IMR-90 (cell line): ENCODE results near the gene GRIK3. TPM values are rescaled to one million over a fixed set of nuclear protein-coding genes. Genes with fewer than 3 reads are reported as not detected.

ENCODE experiments used
- ATAC-seq: fragments of 200-7000 bp; cut with Tn5 transposase; 2 replicates; pipeline ENCODE4 v1.9.1; 2020; ENCODE audit warnings: low read depth, mild to moderate bottlenecking, moderate library complexity
- BruUV-seq: library from RNA; stranded (reverse); fragments of 400-500 nt; replicated peaks from 2 replicates; lab custom pipeline; 2021; lab: Mats Ljungman, UMichigan
- CTCF ChIA-PET: fragments of 300-600 bp; formaldehyde crosslinking; extraction: SDS; loops from one replicate; lab custom pipeline; 2021; ENCODE audit warnings: antibody characterized with exemption; lab: Yijun Ruan, JAX
- POLR2A ChIA-PET: fragments of 300-600 bp; sonication (Branson Sonifier 250); formaldehyde crosslinking; loops from one replicate; lab custom pipeline; 2022; ENCODE audit warnings: antibody characterized with exemption; ENCODE audit not compliant: unreplicated experiment; lab: Charles Lee
- DNase-seq: peaks from one replicate; pipeline ENCODE4 v3.0.0; 2013
- H2AFZ ChIP-seq: replicated peaks from 2 replicates; pipeline ENCODE3; 2013; ENCODE audit warnings: low read length, mild to moderate bottlenecking; ENCODE audit not compliant: poor library complexity
- H2AK5ac ChIP-seq: 2 replicates; pipeline ENCODE4 v1.6.1; 2013; ENCODE audit warnings: low read depth, low read length, inconsistent platforms
- H2AK9ac ChIP-seq: replicated peaks from 2 replicates; pipeline ENCODE3; 2013; ENCODE audit warnings: mild to moderate bottlenecking, low read depth, low read length, moderate library complexity; ENCODE audit not compliant: poor library complexity
- H2BK120ac ChIP-seq: 2 replicates; pipeline ENCODE4 v1.6.1; 2013; ENCODE audit warnings: low read depth, low read length, inconsistent platforms
- H2BK15ac ChIP-seq: 3 replicates; pipeline ENCODE4 v1.6.1; 2013; ENCODE audit warnings: low read depth, low read length, inconsistent platforms
- H2BK20ac ChIP-seq: 2 replicates; pipeline ENCODE4 v1.6.1; 2013; ENCODE audit warnings: low read depth, mild to moderate bottlenecking, inconsistent platforms, low read length, moderate library complexity
- H2BK5ac ChIP-seq: 2 replicates; pipeline ENCODE4 v1.6.1; 2013; ENCODE audit warnings: mild to moderate bottlenecking, low read depth, low read length, inconsistent platforms; ENCODE audit not compliant: poor library complexity, severe bottlenecking
- H3K14ac ChIP-seq: replicated peaks from 2 replicates; pipeline ENCODE4 v1.6.1; 2013; ENCODE audit warnings: low read depth, low read length, inconsistent platforms
- H3K18ac ChIP-seq: 2 replicates; pipeline ENCODE4 v1.6.1; 2013; ENCODE audit warnings: low read depth, low read length, control low read depth
- H3K23ac ChIP-seq: 2 replicates; pipeline ENCODE4 v1.6.1; 2013; ENCODE audit warnings: low read depth, low read length, inconsistent platforms
- H3K27ac ChIP-seq: 2 replicates; pipeline ENCODE4 v1.5.1; 2013; ENCODE audit warnings: mild to moderate bottlenecking, control low read depth, low read length; ENCODE audit not compliant: insufficient read depth
- H3K27me3 ChIP-seq: 2 replicates; pipeline ENCODE4 v1.6.1; 2013; ENCODE audit warnings: low read length; ENCODE audit not compliant: control insufficient read depth, insufficient read depth
- H3K36me3 ChIP-seq: 2 replicates; pipeline ENCODE4 v1.6.1; 2013; ENCODE audit warnings: low read length, mixed read lengths; ENCODE audit not compliant: control insufficient read depth, insufficient read depth
- H3K4ac ChIP-seq: 2 replicates; pipeline ENCODE4 v1.6.1; 2013; ENCODE audit warnings: low read depth, low read length, inconsistent platforms
- H3K4me1 ChIP-seq: 2 replicates; pipeline ENCODE4 v1.6.1; 2013; ENCODE audit warnings: low read length, mixed read lengths; ENCODE audit not compliant: control insufficient read depth, insufficient read depth
- H3K4me2 ChIP-seq: 2 replicates; pipeline ENCODE4 v1.6.1; 2013; ENCODE audit warnings: low read depth, mild to moderate bottlenecking, control low read depth, low read length, moderate library complexity
- H3K4me3 ChIP-seq: 2 replicates; pipeline ENCODE4 v1.5.1; 2013; ENCODE audit warnings: low read depth, mild to moderate bottlenecking, control low read depth, low read length, moderate library complexity; ENCODE audit not compliant: insufficient read depth
- H3K56ac ChIP-seq: 2 replicates; pipeline ENCODE4 v1.6.1; 2013; ENCODE audit warnings: low read length, inconsistent platforms; ENCODE audit not compliant: insufficient read depth; ENCODE audit errors: extremely low read depth
- H3K79me1 ChIP-seq, 2 experiments: 2 replicates each; pipeline ENCODE4 v1.6.1; 2013; ENCODE audit warnings: low read length in 2 of 2, inconsistent platforms in 1 of 2, low read depth in 1 of 2
- H3K9ac ChIP-seq: 2 replicates; pipeline ENCODE4 v1.6.1; 2013; ENCODE audit warnings: low read depth, low read length, control low read depth
- H3K9me1 ChIP-seq: 2 replicates; pipeline ENCODE4 v1.6.1; 2013; ENCODE audit warnings: low read length, inconsistent platforms; ENCODE audit not compliant: insufficient read depth
- H3K9me3 ChIP-seq: 2 replicates; pipeline ENCODE4 v1.6.1; 2013; ENCODE audit warnings: low read length; ENCODE audit not compliant: control insufficient read depth, insufficient read depth
- H4K20me1 ChIP-seq: 2 replicates; pipeline ENCODE4 v1.6.1; 2013; ENCODE audit warnings: low read length, inconsistent platforms; ENCODE audit not compliant: insufficient read depth
- H4K5ac ChIP-seq: 2 replicates; pipeline ENCODE4 v1.6.1; 2013; ENCODE audit warnings: mild to moderate bottlenecking, low read depth, low read length, control low read depth
- H4K8ac ChIP-seq, 2 experiments: 2 replicates each; pipeline ENCODE4 v1.6.1; 2013; ENCODE audit warnings: low read depth in 2 of 2, low read length in 2 of 2, control low read depth in 1 of 2, inconsistent platforms in 1 of 2
- H4K91ac ChIP-seq: 2 replicates; pipeline ENCODE4 v1.6.1; 2013; ENCODE audit warnings: low read depth, low read length, inconsistent platforms; ENCODE audit not compliant: insufficient read depth
- BHLHE40 ChIP-seq: fragments of 150-350 bp; IDR thresholded peaks from 2 replicates; pipeline ENCODE4 v1.6.1; 2016; ENCODE audit warnings: mild to moderate bottlenecking, low read depth, low read length
- CEBPB ChIP-seq: IDR thresholded peaks from 2 replicates; pipeline ENCODE4 v1.6.1; 2012; ENCODE audit warnings: low read depth, low read length, improper control_type of control experiment
- CHD1 ChIP-seq: IDR thresholded peaks from 2 replicates; pipeline ENCODE4 v1.6.1; 2012; ENCODE audit warnings: low read depth, low read length, improper control_type of control experiment
- FOS ChIP-seq: fragments of 150-350 bp; IDR thresholded peaks from 2 replicates; pipeline ENCODE4 v1.6.1; 2016; ENCODE audit warnings: low read depth, low read length
- MAFK ChIP-seq: IDR thresholded peaks from 2 replicates; pipeline ENCODE4 v1.6.1; 2012; ENCODE audit warnings: low read depth, low read length, improper control_type of control experiment
- MAZ ChIP-seq: IDR thresholded peaks from 2 replicates; pipeline ENCODE4 v1.6.1; 2012; ENCODE audit warnings: low read depth, mild to moderate bottlenecking, low read length, improper control_type of control experiment, moderate library complexity, borderline replicate concordance
- MXI1 ChIP-seq: IDR thresholded peaks from 2 replicates; pipeline ENCODE4 v1.6.1; 2012; ENCODE audit warnings: low read depth, mild to moderate bottlenecking, low read length, moderate library complexity, borderline replicate concordance
- NFE2L2 ChIP-seq: fragments of 150-350 bp; IDR thresholded peaks from 2 replicates; pipeline ENCODE4 v1.6.1; 2016; ENCODE audit warnings: low read depth, mild to moderate bottlenecking, low read length
- POLR2A ChIP-seq: IDR thresholded peaks from 2 replicates; pipeline ENCODE4 v1.6.1; 2012; ENCODE audit warnings: mild to moderate bottlenecking, low read depth, low read length
- RAD21 ChIP-seq: IDR thresholded peaks from 2 replicates; pipeline ENCODE4 v1.6.1; 2012; ENCODE audit warnings: low read length, improper control_type of control experiment
- RCOR1 ChIP-seq: IDR thresholded peaks from 2 replicates; pipeline ENCODE4 v1.6.1; 2012; ENCODE audit warnings: mild to moderate bottlenecking, low read length, improper control_type of control experiment; ENCODE audit not compliant: insufficient replicate concordance
- RFX5 ChIP-seq: IDR thresholded peaks from 2 replicates; pipeline ENCODE4 v1.8.0; 2012; ENCODE audit warnings: low read depth, mild to moderate bottlenecking, low read length, moderate library complexity
- SMC3 ChIP-seq: fragments of 150-350 bp; IDR thresholded peaks from 2 replicates; pipeline ENCODE4 v1.6.1; 2016; ENCODE audit warnings: low read depth, mild to moderate bottlenecking, antibody characterized with exemption, low read length, moderate library complexity
- WGBS, 2 experiments: methylation state at CpG; one replicate each; pipeline versions ENCODE4 v1.1.5 to v1.1.7; 2013; ENCODE audit warnings: missing lambda C conversion rate in 2 of 2; ENCODE audit not compliant: insufficient read length in 1 of 2; ENCODE audit errors: extremely low coverage in 2 of 2; 5-methylcytosine and 5-hydroxymethylcytosine counted together
- dilution Hi-C: fragments of 300-500 bp; cut with HindIII; formaldehyde crosslinking; loops from one replicate; pipeline ENCODE4 v1.14.3; 2018; ENCODE audit warnings: low sequenced_read_pairs; ENCODE audit not compliant: unreplicated experiment
- in situ Hi-C: fragments of 300-500 bp; cut with MboI; formaldehyde crosslinking; loops from 3 replicates; pipeline ENCODE4 v1.14.3; 2019; ENCODE audit warnings: low sequenced_read_pairs, inconsistent platforms, mixed read lengths
- intact Hi-C: fragments of 100-400 bp; cut with micrococcal nuclease; formaldehyde crosslinking; loops from 2 replicates; pipeline ENCODE4 v1.10.0; 2022
- polyA plus RNA-seq, 3 experiments: library from polyadenylated mRNA; depleted of rRNA; stranded (reverse); fragments of >200 nt; gene quantifications; 2 replicates each; pipeline ENCODE4 v1.2.3, GENCODE V29; 2012; ENCODE audit warnings: low replicate concordance in 1 of 3
- total RNA-seq: library from RNA; depleted of rRNA; stranded (reverse); fragments of >200 nt; gene quantifications from 2 replicates; pipeline ENCODE4 v1.2.3, GENCODE V29; 2012
- TF ChIP-seq, protein P1 (sequence below): fragments of 150-350 bp; IDR thresholded peaks from 2 replicates; pipeline ENCODE4 v1.6.1; 2016; ENCODE audit warnings: low read depth, mild to moderate bottlenecking, low read length, moderate library complexity, borderline replicate concordance
- TF ChIP-seq, protein P2 (sequence below): conservative IDR thresholded peaks from 2 replicates; pipeline ENCODE4 v1.5.1; 2012; ENCODE audit warnings: mild to moderate bottlenecking, low read depth, low read length, improper control_type of control experiment
- TF ChIP-seq, protein P3 (sequence below): fragments of 150-350 bp; IDR thresholded peaks from 2 replicates; pipeline ENCODE4 v1.6.1; 2017; ENCODE audit warnings: mild to moderate bottlenecking, antibody characterized with exemption, low read length, low read depth

GRIK3 gene
- total and polyA plus RNA-seq, 2 of the 4 experiments (the other 2 are of a cell fraction), result not detected

DNA sequence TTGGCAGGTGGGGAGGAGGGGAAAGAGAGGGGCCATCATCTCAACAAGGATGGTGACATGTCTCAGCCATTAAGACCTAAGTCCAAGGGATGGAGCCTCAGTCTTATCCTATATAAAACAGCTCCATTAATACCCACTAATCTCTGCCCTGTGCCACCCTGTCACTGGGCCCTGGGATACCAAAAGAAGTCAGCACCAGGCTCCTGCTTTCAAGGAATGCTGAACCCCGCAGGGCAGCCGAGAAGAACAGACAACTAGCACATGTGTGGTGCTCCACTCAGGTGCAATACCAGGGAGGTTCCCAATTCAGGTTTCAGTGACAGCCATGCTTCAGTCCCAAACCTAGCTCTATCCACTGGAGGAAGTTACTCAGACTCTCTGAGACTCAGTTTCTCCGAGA lies 128.4 kb downstream of the GRIK3 start:
- no peak overlapping the region for H3K4me2 ChIP-seq
- intact Hi-C loops (no loop called here), dilution Hi-C loops (no loop called here), in situ Hi-C loops (no loop called here)
- no peak overlapping the region for H4K8ac ChIP-seq
- H3K27me3 ChIP-seq, result no peaks in the 10 kb centered on the region
- no peak overlapping the region for H2BK15ac ChIP-seq
- no peak overlapping the region for H2AK5ac ChIP-seq
- no peaks in the 10 kb centered on the region for H3K36me3 ChIP-seq
- no peak overlapping the region for H4K91ac ChIP-seq
- H3K4me3 ChIP-seq, result no peak overlapping the region
- H3K18ac ChIP-seq, result no peak overlapping the region
- H2BK20ac ChIP-seq, result no peak overlapping the region
- no CpG with 5 or more reads among the region's 3 CpGs for WGBS, 2 experiments
- H3K9ac ChIP-seq, result no peak overlapping the region
- no peak for DNase-seq
- ChIA-PET POLR2A (no interaction called here), CTCF (no interaction called here)
- no peak overlapping the region for H3K23ac ChIP-seq
- H4K5ac ChIP-seq, result no peak overlapping the region
- TF ChIP-seq POLR2A, result no peak
- TF ChIP-seq MAFK, result no peak
- TF ChIP-seq FOS, result no peak
- no peak for TF ChIP-seq RFX5
- TF ChIP-seq RAD21, result no peak
- no peak for TF ChIP-seq NFE2L2
- TF ChIP-seq SMC3, result no peak
- TF ChIP-seq RCOR1, result no peak
- TF ChIP-seq, protein P1, sequence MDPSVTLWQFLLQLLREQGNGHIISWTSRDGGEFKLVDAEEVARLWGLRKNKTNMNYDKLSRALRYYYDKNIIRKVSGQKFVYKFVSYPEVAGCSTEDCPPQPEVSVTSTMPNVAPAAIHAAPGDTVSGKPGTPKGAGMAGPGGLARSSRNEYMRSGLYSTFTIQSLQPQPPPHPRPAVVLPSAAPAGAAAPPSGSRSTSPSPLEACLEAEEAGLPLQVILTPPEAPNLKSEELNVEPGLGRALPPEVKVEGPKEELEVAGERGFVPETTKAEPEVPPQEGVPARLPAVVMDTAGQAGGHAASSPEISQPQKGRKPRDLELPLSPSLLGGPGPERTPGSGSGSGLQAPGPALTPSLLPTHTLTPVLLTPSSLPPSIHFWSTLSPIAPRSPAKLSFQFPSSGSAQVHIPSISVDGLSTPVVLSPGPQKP, result no peak
- no peak for TF ChIP-seq MXI1
- TF ChIP-seq, protein P2, sequence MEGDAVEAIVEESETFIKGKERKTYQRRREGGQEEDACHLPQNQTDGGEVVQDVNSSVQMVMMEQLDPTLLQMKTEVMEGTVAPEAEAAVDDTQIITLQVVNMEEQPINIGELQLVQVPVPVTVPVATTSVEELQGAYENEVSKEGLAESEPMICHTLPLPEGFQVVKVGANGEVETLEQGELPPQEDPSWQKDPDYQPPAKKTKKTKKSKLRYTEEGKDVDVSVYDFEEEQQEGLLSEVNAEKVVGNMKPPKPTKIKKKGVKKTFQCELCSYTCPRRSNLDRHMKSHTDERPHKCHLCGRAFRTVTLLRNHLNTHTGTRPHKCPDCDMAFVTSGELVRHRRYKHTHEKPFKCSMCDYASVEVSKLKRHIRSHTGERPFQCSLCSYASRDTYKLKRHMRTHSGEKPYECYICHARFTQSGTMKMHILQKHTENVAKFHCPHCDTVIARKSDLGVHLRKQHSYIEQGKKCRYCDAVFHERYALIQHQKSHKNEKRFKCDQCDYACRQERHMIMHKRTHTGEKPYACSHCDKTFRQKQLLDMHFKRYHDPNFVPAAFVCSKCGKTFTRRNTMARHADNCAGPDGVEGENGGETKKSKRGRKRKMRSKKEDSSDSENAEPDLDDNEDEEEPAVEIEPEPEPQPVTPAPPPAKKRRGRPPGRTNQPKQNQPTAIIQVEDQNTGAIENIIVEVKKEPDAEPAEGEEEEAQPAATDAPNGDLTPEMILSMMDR, result no peak
- TF ChIP-seq CHD1, result no peak
- TF ChIP-seq, protein P3, sequence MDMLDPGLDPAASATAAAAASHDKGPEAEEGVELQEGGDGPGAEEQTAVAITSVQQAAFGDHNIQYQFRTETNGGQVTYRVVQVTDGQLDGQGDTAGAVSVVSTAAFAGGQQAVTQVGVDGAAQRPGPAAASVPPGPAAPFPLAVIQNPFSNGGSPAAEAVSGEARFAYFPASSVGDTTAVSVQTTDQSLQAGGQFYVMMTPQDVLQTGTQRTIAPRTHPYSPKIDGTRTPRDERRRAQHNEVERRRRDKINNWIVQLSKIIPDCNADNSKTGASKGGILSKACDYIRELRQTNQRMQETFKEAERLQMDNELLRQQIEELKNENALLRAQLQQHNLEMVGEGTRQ, result no peak
- TF ChIP-seq CEBPB, result no peak
- TF ChIP-seq MAZ, result no peak
- no peak for TF ChIP-seq BHLHE40
- no TSS peak for BruUV-seq
- no peak overlapping the region for H3K27ac ChIP-seq
- H4K20me1 ChIP-seq, result no peaks in the 10 kb centered on the region
- no peak overlapping the region for H3K56ac ChIP-seq
- no peak overlapping the region for H2AFZ ChIP-seq
- H2AK9ac ChIP-seq, result no peak overlapping the region
- no peaks in the 10 kb centered on the region for H3K9me1 ChIP-seq
- no peaks in the 10 kb centered on the region for H3K4me1 ChIP-seq
- no peak for ATAC-seq
- no peaks in the 10 kb centered on the region for H3K79me1 ChIP-seq
- no peaks in the 10 kb centered on the region for H3K9me3 ChIP-seq
- no peak overlapping the region for H2BK5ac ChIP-seq
- no peak overlapping the region for H3K4ac ChIP-seq
- H3K14ac ChIP-seq, result no peak overlapping the region
- no peak overlapping the region for H2BK120ac ChIP-seq
